ENCODE data around the gene EBF4. TPM values are rescaled to one million over a fixed set of nuclear protein-coding genes. Genes with fewer than 3 reads are reported as not detected.

Gene EBF4
- polyA plus RNA-seq, 1 donor from 2014 or later: 13.2 TPM

GRCh38 chr20:2738331-2739041 is 45.9 kb downstream of the EBF4 start:
- H3K9me2 ChIP-seq (ENCODE audit: insufficient read depth, low read length): no peaks in the 10 kb centered on the region
- no peaks in the 10 kb centered on the region for H3K9me3 ChIP-seq (ENCODE audit: low read length)
- no peaks in the 10 kb centered on the region for H4K20me1 ChIP-seq (ENCODE audit: insufficient read depth)
- no peak overlapping the region for H2AFZ ChIP-seq (ENCODE audit: low read depth, low read length)
- H3K27ac ChIP-seq (ENCODE audit: low read length): no peak overlapping the region
- no peak overlapping the region for H3K4me3 ChIP-seq (ENCODE audit: low read length)
- H3K36me3 ChIP-seq (ENCODE audit: insufficient read depth, low read length): no peaks in the 10 kb centered on the region
- no peak for TF ChIP-seq CTCF (IDR thresholded peaks at IDR 0.05; ENCODE audit: poor library complexity, severe bottlenecking)
- no peak for TF ChIP-seq TAF1 (IDR thresholded peaks at IDR 0.05; ENCODE audit: low read depth)
- no peak for TF ChIP-seq RAD21 (conservative IDR thresholded peaks at IDR 0.05)
- no peak for TF ChIP-seq MXI1 (conservative IDR thresholded peaks at IDR 0.05; ENCODE audit: poor library complexity, severe bottlenecking)
- TF ChIP-seq POLR2AphosphoS5 (IDR thresholded peaks at IDR 0.05): no peak
- no peak for TF ChIP-seq REST (IDR thresholded peaks at IDR 0.05; ENCODE audit: borderline replicate concordance)
- no peak for TF ChIP-seq EP300 (conservative IDR thresholded peaks at IDR 0.05; ENCODE audit: poor library complexity, severe bottlenecking)
- no peak for TF ChIP-seq EZH2 (IDR thresholded peaks at IDR 0.05; ENCODE audit: borderline replicate concordance, insufficient read depth, low read length, poor library complexity, severe bottlenecking)
- no peak for TF ChIP-seq SMC3 (conservative IDR thresholded peaks at IDR 0.05; ENCODE audit: poor library complexity)
- no peaks in the 10 kb centered on the region for H3K79me2 ChIP-seq (replicated peaks; ENCODE audit: insufficient read depth, low read length)
- no peaks in the 10 kb centered on the region for H3F3A ChIP-seq (ENCODE audit: insufficient read depth, low read length, poor library complexity, severe bottlenecking)
- H3K4me2 ChIP-seq (ENCODE audit: low read length): no peak overlapping the region
- H3K9ac ChIP-seq (ENCODE audit: low read length): no peak overlapping the region
- no peaks in the 10 kb centered on the region for H3K27me3 ChIP-seq (ENCODE audit: insufficient read depth, low read depth, low read length)

GRCh38 chr20:2739042-2739398 is 46.4 kb downstream of the EBF4 start:
- Histone ChIP-seq H3K36me3 (ENCODE audit: insufficient read depth, low read length) (no peaks in the 10 kb centered on the region), H2AFZ (ENCODE audit: low read depth, low read length) (no peak overlapping the region), H3K27me3 (ENCODE audit: insufficient read depth, low read depth, low read length) (no peaks in the 10 kb centered on the region), H3K9ac (ENCODE audit: low read length) (no peak overlapping the region), H4K20me1 (ENCODE audit: insufficient read depth) (no peaks in the 10 kb centered on the region), H3K4me2 (ENCODE audit: low read length) (no peak overlapping the region), H3K27ac (ENCODE audit: low read length) (no peak overlapping the region), H3K9me2 (ENCODE audit: insufficient read depth, low read length) (no peaks in the 10 kb centered on the region), H3K79me2 (replicated peaks; ENCODE audit: insufficient read depth, low read length) (no peaks in the 10 kb centered on the region), H3K4me3 (ENCODE audit: low read length) (no peak overlapping the region), H3K9me3 (ENCODE audit: low read length) (no peaks in the 10 kb centered on the region), H3F3A (ENCODE audit: insufficient read depth, low read length, poor library complexity, severe bottlenecking) (no peaks in the 10 kb centered on the region)
- no peak for TF ChIP-seq TAF1 (IDR thresholded peaks at IDR 0.05; ENCODE audit: low read depth)
- TF ChIP-seq RAD21 (conservative IDR thresholded peaks at IDR 0.05): no peak
- TF ChIP-seq EP300 (conservative IDR thresholded peaks at IDR 0.05; ENCODE audit: poor library complexity, severe bottlenecking): no peak
- TF ChIP-seq MXI1 (conservative IDR thresholded peaks at IDR 0.05; ENCODE audit: poor library complexity, severe bottlenecking): no peak
- TF ChIP-seq EZH2 (IDR thresholded peaks at IDR 0.05; ENCODE audit: borderline replicate concordance, insufficient read depth, low read length, poor library complexity, severe bottlenecking): no peak
- no peak for TF ChIP-seq CTCF (IDR thresholded peaks at IDR 0.05; ENCODE audit: poor library complexity, severe bottlenecking)
- TF ChIP-seq SMC3 (conservative IDR thresholded peaks at IDR 0.05; ENCODE audit: poor library complexity): no peak
- no peak for TF ChIP-seq REST (IDR thresholded peaks at IDR 0.05; ENCODE audit: borderline replicate concordance)
- TF ChIP-seq POLR2AphosphoS5 (IDR thresholded peaks at IDR 0.05): no peak

All from neural cell (in vitro differentiated cells).